Nephron progenitor cell (in vitro differentiated cells): ENCODE results near the gene PDGFRB.
A peak's percentile ranks its signal among the peaks of the same experiment; 100 is the strongest.

Experiments used
- DNase-seq: peaks from one replicate; pipeline ENCODE4 v3.0.0; 2021
- H3K27ac Mint-ChIP-seq: 2 replicates; pipeline ENCODE4 v1.8.0; 2021; ENCODE audit warnings: mild to moderate bottlenecking, moderate library complexity, mixed read lengths
- H3K27me3 Mint-ChIP-seq: 2 replicates; pipeline ENCODE4 v1.8.0; 2021; ENCODE audit warnings: mild to moderate bottlenecking, low read depth, mixed read lengths; ENCODE audit not compliant: poor library complexity
- H3K36me3 Mint-ChIP-seq: 2 replicates; pipeline ENCODE4 v1.8.0; 2021; ENCODE audit warnings: low read depth, mixed read lengths
- H3K4me1 Mint-ChIP-seq: 2 replicates; pipeline ENCODE4 v1.8.0; 2021; ENCODE audit warnings: mixed read lengths
- H3K4me3 Mint-ChIP-seq: 2 replicates; pipeline ENCODE4 v1.8.0; 2021; ENCODE audit warnings: mild to moderate bottlenecking, moderate library complexity, mixed read lengths
- H3K9me3 Mint-ChIP-seq: 2 replicates; pipeline ENCODE4 v1.8.0; 2021; ENCODE audit warnings: mild to moderate bottlenecking, moderate library complexity, mixed read lengths
- TF ChIP-seq, protein P1 (sequence below): fragments of 200-600 bp; sonication (generic); IDR thresholded peaks from 2 replicates; pipeline ENCODE4 v1.5.0; 2021; ENCODE audit warnings: antibody characterized with exemption

PDGFRB gene

DNA sequence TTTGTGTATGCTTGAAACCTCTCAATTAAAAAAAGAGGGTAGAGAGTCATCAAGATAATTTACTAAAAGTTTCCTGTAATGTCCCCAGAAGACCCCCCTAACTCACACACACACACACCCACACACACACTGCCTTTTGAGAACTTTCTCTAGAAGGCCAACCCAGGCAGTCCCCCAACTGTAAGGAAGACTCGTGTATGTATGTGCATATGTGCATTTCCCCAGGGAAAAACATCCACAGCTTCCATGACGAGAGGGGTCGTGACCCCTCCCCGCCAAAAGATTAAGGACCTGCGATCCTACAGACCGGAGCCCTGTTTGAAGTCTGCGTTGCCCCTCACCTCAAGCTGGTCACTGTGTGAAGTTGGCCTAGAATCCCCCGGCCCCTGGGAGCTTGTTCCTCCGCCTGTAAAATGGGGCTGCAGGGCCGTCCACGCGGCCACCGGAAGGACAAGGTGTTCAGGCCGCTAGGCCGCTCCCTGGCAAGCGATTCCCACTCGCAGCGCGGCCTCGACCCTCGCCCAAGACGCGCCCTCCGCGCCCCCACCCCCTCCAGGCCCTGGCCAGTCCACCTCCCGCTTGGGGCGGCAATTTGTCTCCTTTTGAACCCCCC lies 10.5 kb upstream of the PDGFRB start:
- TF ChIP-seq, protein P1, sequence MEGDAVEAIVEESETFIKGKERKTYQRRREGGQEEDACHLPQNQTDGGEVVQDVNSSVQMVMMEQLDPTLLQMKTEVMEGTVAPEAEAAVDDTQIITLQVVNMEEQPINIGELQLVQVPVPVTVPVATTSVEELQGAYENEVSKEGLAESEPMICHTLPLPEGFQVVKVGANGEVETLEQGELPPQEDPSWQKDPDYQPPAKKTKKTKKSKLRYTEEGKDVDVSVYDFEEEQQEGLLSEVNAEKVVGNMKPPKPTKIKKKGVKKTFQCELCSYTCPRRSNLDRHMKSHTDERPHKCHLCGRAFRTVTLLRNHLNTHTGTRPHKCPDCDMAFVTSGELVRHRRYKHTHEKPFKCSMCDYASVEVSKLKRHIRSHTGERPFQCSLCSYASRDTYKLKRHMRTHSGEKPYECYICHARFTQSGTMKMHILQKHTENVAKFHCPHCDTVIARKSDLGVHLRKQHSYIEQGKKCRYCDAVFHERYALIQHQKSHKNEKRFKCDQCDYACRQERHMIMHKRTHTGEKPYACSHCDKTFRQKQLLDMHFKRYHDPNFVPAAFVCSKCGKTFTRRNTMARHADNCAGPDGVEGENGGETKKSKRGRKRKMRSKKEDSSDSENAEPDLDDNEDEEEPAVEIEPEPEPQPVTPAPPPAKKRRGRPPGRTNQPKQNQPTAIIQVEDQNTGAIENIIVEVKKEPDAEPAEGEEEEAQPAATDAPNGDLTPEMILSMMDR, result no peak
- H3K27me3 Mint-ChIP-seq, result peaks cover 3% of the 10 kb centered on the region
- H3K36me3 Mint-ChIP-seq, result no peaks in the 10 kb centered on the region
- DNase-seq, result peak; percentile 28
- peak overlapping the region; percentile 47 for H3K4me3 Mint-ChIP-seq
- H3K27ac Mint-ChIP-seq, result no peak overlapping the region
- no peaks in the 10 kb centered on the region for H3K9me3 Mint-ChIP-seq
- peaks cover 76% of the 10 kb centered on the region for H3K4me1 Mint-ChIP-seq

DNA sequence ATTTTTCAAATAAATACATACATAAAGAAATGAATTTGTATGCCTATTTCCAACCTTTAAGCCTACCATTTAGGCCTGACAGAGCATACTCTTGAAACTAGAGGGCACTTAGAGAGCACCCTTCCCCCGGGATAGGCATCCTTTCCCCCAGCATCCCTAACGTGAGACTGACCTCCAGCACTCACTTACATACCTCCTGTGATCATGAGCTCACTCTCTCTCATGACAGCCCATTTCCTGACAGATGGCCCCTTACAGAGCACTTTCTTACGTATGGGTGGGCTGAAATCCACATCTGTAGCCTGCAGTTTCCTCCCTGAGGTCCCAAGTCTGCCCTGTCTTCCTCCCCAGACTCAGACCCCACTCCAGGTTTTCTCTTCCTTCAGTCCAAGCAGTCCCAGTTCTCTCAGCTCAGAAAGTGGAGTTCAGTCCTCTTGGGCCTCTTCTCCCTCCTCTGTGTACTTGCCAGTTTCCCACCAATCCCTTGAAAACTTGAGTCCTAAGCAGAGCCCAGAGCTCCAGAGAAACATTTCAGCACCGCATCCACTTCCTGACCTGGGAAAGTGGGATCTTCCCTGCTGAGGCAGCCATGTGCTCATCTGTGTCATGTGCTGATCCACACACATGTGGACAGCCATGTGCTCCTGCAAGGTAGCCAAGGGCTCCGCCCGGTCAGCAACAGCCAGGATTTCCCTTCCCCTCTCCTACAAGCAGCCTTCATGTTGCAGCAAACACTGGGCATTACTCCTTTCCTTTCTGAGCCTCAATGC lies 8.8 kb upstream of the PDGFRB start:
- H3K4me1 Mint-ChIP-seq, result peaks cover 88% of the 10 kb centered on the region
- no peak overlapping the region for H3K4me3 Mint-ChIP-seq
- H3K36me3 Mint-ChIP-seq, result no peaks in the 10 kb centered on the region
- no peak for DNase-seq
- H3K9me3 Mint-ChIP-seq, result no peaks in the 10 kb centered on the region
- peak overlapping the region; percentile 94 for H3K27ac Mint-ChIP-seq
- H3K27me3 Mint-ChIP-seq, result no peaks in the 10 kb centered on the region
- TF ChIP-seq, protein P1, result no peak

DNA sequence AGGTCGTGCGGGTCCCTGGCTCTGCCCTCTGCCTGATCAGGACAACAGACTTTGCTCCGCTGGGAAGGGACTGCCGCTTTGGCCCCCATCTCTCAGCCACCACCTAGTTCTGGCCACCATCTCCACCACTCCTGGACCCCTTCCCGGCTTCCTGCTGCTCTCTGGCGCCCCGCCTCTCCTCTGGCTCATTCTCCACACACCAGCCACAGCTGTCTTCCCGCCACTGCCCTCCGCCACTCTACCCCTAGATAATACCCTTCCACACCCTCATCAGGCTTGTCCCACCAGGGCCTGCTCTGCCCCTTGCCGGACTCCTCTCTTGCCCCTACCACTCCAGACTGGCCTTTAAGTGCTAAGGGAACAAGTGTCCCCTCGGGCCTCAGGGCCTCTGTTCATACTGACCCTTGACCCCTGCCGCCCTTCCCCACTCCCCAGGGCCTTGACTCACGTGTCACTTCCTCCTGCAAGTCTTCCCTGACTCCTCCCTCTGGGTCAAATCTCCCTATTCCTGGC lies 8.0 kb upstream of the PDGFRB start:
- Mint-ChIP-seq H3K9me3 (no peaks in the 10 kb centered on the region), H3K27ac (peak overlapping the region; percentile 98), H3K36me3 (no peaks in the 10 kb centered on the region), H3K4me3 (peak overlapping the region; percentile 4), H3K4me1 (peaks cover 87% of the 10 kb centered on the region), H3K27me3 (no peaks in the 10 kb centered on the region)
- DNase-seq, result peak; percentile 67
- TF ChIP-seq, protein P1, result no peak

DNA sequence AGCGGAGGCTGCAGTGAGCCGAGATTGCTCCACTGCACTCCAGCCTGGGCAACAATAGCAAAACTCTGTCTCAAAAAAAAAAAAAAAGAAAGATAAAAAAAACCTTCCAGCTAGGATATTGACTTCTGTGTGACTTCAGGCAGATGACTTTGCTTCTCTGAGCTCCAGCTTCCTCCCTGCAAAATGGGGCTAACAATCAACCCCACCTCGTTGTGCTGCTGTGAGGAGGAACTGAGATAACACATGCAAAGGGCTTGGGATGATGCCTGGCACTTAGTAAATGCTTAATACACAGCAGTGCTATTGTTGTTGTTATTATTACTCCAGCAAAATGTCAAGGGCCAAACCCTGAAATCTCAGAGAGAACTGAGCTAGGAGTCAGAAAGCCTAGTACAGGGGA lies 7.4 kb upstream of the PDGFRB start:
- Mint-ChIP-seq H3K4me1 (peaks cover 87% of the 10 kb centered on the region), H3K9me3 (no peaks in the 10 kb centered on the region), H3K27ac (no peak overlapping the region), H3K27me3 (no peaks in the 10 kb centered on the region), H3K36me3 (no peaks in the 10 kb centered on the region), H3K4me3 (no peak overlapping the region)
- TF ChIP-seq, protein P1, result no peak
- no peak for DNase-seq

DNA sequence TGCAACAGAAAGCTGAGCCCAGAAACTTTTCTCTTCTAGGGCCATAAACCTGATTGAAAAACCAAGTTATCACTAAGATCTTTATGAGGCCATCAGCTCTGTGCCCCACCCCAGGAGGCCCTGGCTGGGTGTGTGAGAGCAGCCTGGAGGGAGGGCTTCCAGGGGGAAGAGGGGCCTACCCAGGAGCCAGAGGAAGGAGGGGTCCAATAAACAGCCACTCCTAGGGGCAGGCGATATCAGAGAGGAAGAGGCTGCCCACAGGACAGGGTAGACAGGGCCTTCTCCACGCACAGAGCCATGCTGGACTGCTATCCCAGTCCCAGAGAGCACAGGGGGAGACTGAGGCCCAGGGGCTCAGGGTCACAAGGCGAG lies 6.5 kb upstream of the PDGFRB start:
- Mint-ChIP-seq H3K9me3 (no peaks in the 10 kb centered on the region), H3K4me3 (peak overlapping the region; percentile 58), H3K27ac (peak overlapping the region; percentile 93), H3K36me3 (no peaks in the 10 kb centered on the region), H3K27me3 (no peaks in the 10 kb centered on the region), H3K4me1 (peaks cover 88% of the 10 kb centered on the region)
- DNase-seq, result no peak
- TF ChIP-seq, protein P1, result no peak
